Spleen (tissue), 7 donors: ENCODE data around the gene ODAM.

ENCODE experiments used
- CTCF ChIP-seq, 11 experiments: fragments of 200-600 bp in 7 of 11; fragments of 450-650 bp in 4 of 11; sonication (generic) in 4 of 11; IDR thresholded peaks in 8 of 11; conservative IDR thresholded peaks in 3 of 11; 1 replicate in 7 of 11; 2 replicates in 4 of 11; pipeline versions ENCODE4 v1.4.0 to v1.8.0; 2016 to 2021; ENCODE audit warnings: antibody characterized with exemption in 11 of 11, inconsistent platforms in 4 of 11, mild to moderate bottlenecking in 1 of 11
- POLR2A ChIP-seq, 3 donors: fragments of 450-650 bp; IDR thresholded peaks; one replicate each; pipeline ENCODE4 v1.5.1; 2017; ENCODE audit warnings: antibody characterized with exemption in 3 of 3, mild to moderate bottlenecking in 1 of 3
- POLR2AphosphoS5 ChIP-seq, 3 donors: sonication (generic); formaldehyde crosslinking; IDR thresholded peaks; one replicate each; pipeline ENCODE4 v1.5.1; 2017; ENCODE audit warnings: antibody characterized with exemption in 3 of 3
- donor health status: DM: no; HTN: no; CAD: no; lungs with moderate emphysema.
- donor health status: DM: no; HTN: no; CAD: no.
- donor health status: DM: no; HTN: no; CAD: no.

- TF ChIP-seq POLR2AphosphoS5 (IDR thresholded peaks at IDR 0.05), result no peak
- TF ChIP-seq CTCF (IDR thresholded peaks at IDR 0.05 in 8 of 11, conservative IDR thresholded peaks at IDR 0.05 in 3 of 11), result no peak
- TF ChIP-seq POLR2A (IDR thresholded peaks at IDR 0.05), result no peak
Measured at GRCh38 chr4:70182517-70183167, 12.9 kb upstream of the ODAM start.
